A549 (cell line): Measurements from ENCODE around the gene CLDN18. TPM values are rescaled to one million over a fixed set of nuclear protein-coding genes. Genes with fewer than 3 reads are reported as not detected.

Experiments used
- ATAC-seq, 2 experiments: fragments of 200-7000 bp in 1 of 2; fragments of >200 bp in 1 of 2; cut with Nextera tagmentation in 1 of 2; cut with Tn5 transposase in 1 of 2; 3 replicates each; pipeline versions ENCODE4 v1.8.0 to v1.9.1; 2018 to 2020; ENCODE audit warnings: mild to moderate bottlenecking in 1 of 2, moderate library complexity in 1 of 2
- CTCF ChIA-PET: fragments of 300-600 bp; sonication (Branson Sonifier 250); formaldehyde crosslinking; extraction: SDS; loops from one replicate; lab custom pipeline; 2021; ENCODE audit warnings: antibody characterized with exemption, inconsistent platforms; lab: Yijun Ruan, JAX
- POLR2A ChIA-PET: fragments of 350-600 bp; formaldehyde crosslinking; extraction: SDS; loops from one replicate; lab custom pipeline; 2021; ENCODE audit warnings: antibody characterized with exemption, inconsistent platforms; lab: Yijun Ruan, JAX
- DNase-seq, 2 experiments: peaks; one replicate each; pipeline versions ENCODE4 v3.0.0 to v3.0.0-alpha.2; 2011 to 2016; ENCODE audit warnings: low read depth in 1 of 2, low spot score in 1 of 2
- FAIRE-seq: peaks from 2 replicates; lab custom pipeline; 2011; peaks lifted over from hg19 to GRCh38; lab: Jason Lieb, UNC
- H3K27ac ChIP-seq, 2 experiments: fragments of >200 bp; sonication (Bioruptor Twin); formaldehyde crosslinking; 3 replicates each; pipeline ENCODE4 v1.5.1; 2016 to 2017
- H3K4me1 ChIP-seq: fragments of >200 bp; sonication (Bioruptor Twin); formaldehyde crosslinking; 3 replicates; pipeline ENCODE4 v1.6.1; 2016
- H3K4me2 ChIP-seq: fragments of >200 bp; sonication (Bioruptor Twin); formaldehyde crosslinking; 3 replicates; pipeline ENCODE4 v1.6.1; 2016
- H3K4me3 ChIP-seq: fragments of >200 bp; sonication (Bioruptor Twin); formaldehyde crosslinking; 3 replicates; pipeline ENCODE4 v1.5.1; 2016
- H3K9me3 ChIP-seq: fragments of >200 bp; sonication (Bioruptor Twin); formaldehyde crosslinking; 3 replicates; pipeline ENCODE4 v1.6.1; 2016
- CTCF ChIP-seq: fragments of >200 bp; sonication (Bioruptor Twin); formaldehyde crosslinking; IDR thresholded peaks from 3 replicates; pipeline ENCODE4 v1.5.1; 2016
- E2F6 ChIP-seq: IDR thresholded peaks from 2 replicates; pipeline ENCODE4 v1.6.1; 2012; ENCODE audit warnings: low read depth, borderline replicate concordance
- ELK1 ChIP-seq: fragments of 150-350 bp; IDR thresholded peaks from 2 replicates; pipeline ENCODE4 v1.6.1; 2014; ENCODE audit warnings: low read depth, mild to moderate bottlenecking, low read length
- EP300 ChIP-seq, 2 experiments: fragments of >200 bp; sonication (Bioruptor Twin); formaldehyde crosslinking; IDR thresholded peaks; 2 replicates in 1 of 2; 3 replicates in 1 of 2; pipeline ENCODE4 v1.6.1; 2016 to 2017
- ESRRA ChIP-seq: fragments of 150-350 bp; IDR thresholded peaks from 2 replicates; pipeline ENCODE4 v1.6.1; 2014; ENCODE audit warnings: mild to moderate bottlenecking, low read length, borderline replicate concordance
- HDAC2 ChIP-seq: fragments of 200-600 bp; sonication (generic); IDR thresholded peaks from 2 replicates; pipeline ENCODE4 v1.6.1; 2016
- HMGXB4 ChIP-seq: fragments of 250-450 bp; sonication (Bioruptor Pico); IDR thresholded peaks from 2 replicates; pipeline ENCODE4 v1.5.0; 2021; ENCODE audit warnings: mild to moderate bottlenecking, moderate library complexity, borderline replicate concordance
- HOXB13 ChIP-seq: fragments of 250-450 bp; sonication (Bioruptor Pico); IDR thresholded peaks from 2 replicates; pipeline ENCODE4 v1.5.0; 2020; ENCODE audit warnings: low read depth, mild to moderate bottlenecking, moderate library complexity
- HOXB5 ChIP-seq: fragments of 250-450 bp; sonication (Bioruptor Pico); IDR thresholded peaks from 2 replicates; pipeline ENCODE4 v1.5.0; 2020; ENCODE audit warnings: mild to moderate bottlenecking, moderate library complexity
- JUNB ChIP-seq: fragments of >200 bp; sonication (Bioruptor Twin); formaldehyde crosslinking; IDR thresholded peaks from 2 replicates; pipeline ENCODE4 v1.6.1; 2016
- KDM1A ChIP-seq: fragments of 200-600 bp; sonication (generic); IDR thresholded peaks from 2 replicates; pipeline ENCODE4 v1.6.1; 2016; ENCODE audit warnings: low read depth, mild to moderate bottlenecking
- MAFK ChIP-seq: fragments of 450-650 bp; IDR thresholded peaks from 2 replicates; pipeline ENCODE4 v1.6.1; 2014; ENCODE audit not compliant: partially characterized antibody
- MYC ChIP-seq: IDR thresholded peaks from 2 replicates; pipeline ENCODE4 v1.6.1; 2012; ENCODE audit warnings: mild to moderate bottlenecking, inconsistent platforms, low read length, improper control_type of control experiment, borderline replicate concordance
- NFE2L2 ChIP-seq: fragments of 150-350 bp; conservative IDR thresholded peaks from 2 replicates; pipeline ENCODE4 v1.6.1; 2014; ENCODE audit warnings: low read length
- NPAS2 ChIP-seq: fragments of 250-450 bp; sonication (Bioruptor Pico); IDR thresholded peaks from 2 replicates; pipeline ENCODE4 v1.8.0; 2022; ENCODE audit warnings: mild to moderate bottlenecking, moderate library complexity, borderline replicate concordance
- NR3C1 ChIP-seq: fragments of >200 bp; sonication (Bioruptor Twin); formaldehyde crosslinking; IDR thresholded peaks from 3 replicates; pipeline ENCODE4 v1.6.1; 2017
- RARB ChIP-seq: fragments of 250-450 bp; sonication (Bioruptor Pico); IDR thresholded peaks from 2 replicates; pipeline ENCODE4 v1.8.0; 2021; ENCODE audit warnings: mild to moderate bottlenecking, moderate library complexity
- REST ChIP-seq: fragments of 200-600 bp; sonication (generic); IDR thresholded peaks from 2 replicates; pipeline ENCODE4 v1.6.1; 2016; ENCODE audit warnings: antibody characterized with exemption, mild to moderate bottlenecking, moderate library complexity
- RNF2 ChIP-seq: fragments of 200-600 bp; sonication (generic); IDR thresholded peaks from 2 replicates; pipeline ENCODE4 v1.6.1; 2016; ENCODE audit warnings: low read depth, mild to moderate bottlenecking, antibody characterized with exemption, moderate library complexity, borderline replicate concordance
- TFCP2L1 ChIP-seq: fragments of 250-450 bp; sonication (Bioruptor Pico); IDR thresholded peaks from 2 replicates; pipeline ENCODE4 v1.5.0; 2021; ENCODE audit warnings: mild to moderate bottlenecking
- WGBS: methylation state at CpG from one replicate; pipeline ENCODE4 v1.1.6; 2017; ENCODE audit errors: missing lambda C conversion rate; 5-methylcytosine and 5-hydroxymethylcytosine counted together
- polyA plus RNA-seq, 4 experiments: library from polyadenylated mRNA; depleted of rRNA in 3 of 4; stranded (reverse); fragments of >200 nt; fragmentation: RNase III in 1 of 4; extraction: RNeasy Plus Mini Kit Qiagen cat#74134 plus additional on column Dnase treatment in 1 of 4; gene quantifications; 2 replicates in 3 of 4; 3 replicates in 1 of 4; pipeline ENCODE4 v1.2.3, GENCODE V29; 2011 to 2017

The CLDN18 gene
- polyA plus RNA-seq, 2 of the 4 experiments (the other 2 are of a cell fraction): not detected

GRCh38 chr3:138003069-138003468, 6.9 kb upstream of the CLDN18 start:
- 63% methylated on average over 2 of the region's 2 CpGs for WGBS
- no peak overlapping the region for H3K4me2 ChIP-seq
- FAIRE-seq: no peak
- H3K27ac ChIP-seq: no peak overlapping the region
- TF ChIP-seq RARB (no peak), RNF2 (no peak), CTCF (no peak), NPAS2 (no peak), HOXB13 (no peak), MYC (no peak), REST (no peak), TFCP2L1 (no peak), ELK1 (no peak)
- no peak for ATAC-seq
- no peaks in the 10 kb centered on the region for H3K9me3 ChIP-seq
- ChIA-PET CTCF (no interaction called here), POLR2A (no interaction called here)
- H3K4me3 ChIP-seq: no peak overlapping the region
- H3K4me1 ChIP-seq: no peaks in the 10 kb centered on the region
- DNase-seq: no peak

- no peak overlapping the region for H3K4me2 ChIP-seq
- POLR2A ChIA-PET: no interaction called here
- CTCF ChIA-PET: no interaction called here
Observed at GRCh38 chr3:138005627-138006026, 4.3 kb upstream of the CLDN18 start.

GRCh38 chr3:138007898-138008297, 2.1 kb upstream of the CLDN18 start:
- DNase-seq: no peak
- TF ChIP-seq RARB (no peak), KDM1A (no peak), ESRRA (no peak), RNF2 (no peak), HOXB5 (CRISPR knock-in tag) (no peak), JUNB (no peak), NFE2L2 (no peak), HDAC2 (no peak), HMGXB4 (no peak), NR3C1 (no peak), E2F6 (no peak)

More at GRCh38 chr3:138005627-138006026, 4.3 kb upstream of the CLDN18 start:
- H3K4me1 ChIP-seq: no peaks in the 10 kb centered on the region
- TF ChIP-seq CTCF (no peak), MAFK (peak; percentile 9), EP300 (IDR thresholded peaks at IDR 0.05) (no peak)
- DNase-seq: no peak
- no peaks in the 10 kb centered on the region for H3K9me3 ChIP-seq
- FAIRE-seq: no peak
- ATAC-seq: no peak
- no peak overlapping the region for H3K4me3 ChIP-seq
- H3K27ac ChIP-seq: no peak overlapping the region

More at GRCh38 chr3:138007898-138008297, 2.1 kb upstream of the CLDN18 start:
- ChIA-PET POLR2A (no interaction called here), CTCF (no interaction called here)
- 33% methylated on average over 1 of the region's 1 CpG for WGBS
- Histone ChIP-seq H3K4me2 (no peak overlapping the region), H3K27ac (no peak overlapping the region), H3K4me3 (no peak overlapping the region), H3K9me3 (no peaks in the 10 kb centered on the region), H3K4me1 (no peaks in the 10 kb centered on the region)
- FAIRE-seq (no peak), ATAC-seq (no peak)
